Uterus (tissue), 4 donors: ENCODE data around the gene ETV2. TPM values are rescaled to one million over a fixed set of nuclear protein-coding genes. Genes with fewer than 3 reads are reported as not detected.
"Not testable (repeated sequence)": the region's sequence is repeated elsewhere in the genome, so short reads cannot be mapped to it uniquely, and the experiment has no call there.

Experiments used
- DNase-seq, 2 donors: peaks; one replicate each; pipeline ENCODE4 v3.0.0-alpha.2; 2019 to 2020
- H3K27ac ChIP-seq, 2 donors: fragments of 200-600 bp; sonication (generic); 1 replicate in 1 of 2; 2 replicates in 1 of 2; pipeline ENCODE4 v1.5.1; 2016 to 2018
- H3K27me3 ChIP-seq, 2 donors: fragments of 200-600 bp; sonication (generic); one replicate each; pipeline ENCODE4 v1.5.1; 2018 to 2019; ENCODE audit warnings: control low read depth in 1 of 2
- H3K36me3 ChIP-seq, 2 donors: fragments of 200-600 bp; sonication (generic); one replicate each; pipeline ENCODE4 v1.5.1; 2019; ENCODE audit warnings: control low read depth in 1 of 2
- H3K4me1 ChIP-seq, 2 donors: fragments of 200-600 bp; sonication (generic); one replicate each; pipeline ENCODE4 v1.5.1; 2018 to 2019; ENCODE audit warnings: control low read depth in 1 of 2
- H3K4me3 ChIP-seq, 2 donors: fragments of 200-600 bp; sonication (generic); 1 replicate in 1 of 2; 2 replicates in 1 of 2; pipeline ENCODE4 v1.5.1; 2018 to 2019; ENCODE audit warnings: mild to moderate bottlenecking in 1 of 2
- H3K9me3 ChIP-seq, 2 donors: fragments of 200-600 bp; sonication (generic); one replicate each; pipeline ENCODE4 v1.5.1; 2019; ENCODE audit warnings: control low read depth in 1 of 2
- CTCF ChIP-seq, 4 experiments: fragments of 200-600 bp in 2 of 4; fragments of 450-650 bp in 2 of 4; sonication (generic) in 2 of 4; IDR thresholded peaks; one replicate each; pipeline ENCODE4 v1.5.1; 2016 to 2019; ENCODE audit warnings: antibody characterized with exemption in 4 of 4, mild to moderate bottlenecking in 2 of 4, moderate library complexity in 1 of 4
- POLR2A ChIP-seq, 2 donors: fragments of 450-650 bp; IDR thresholded peaks; one replicate each; pipeline ENCODE4 v1.6.1; 2016; ENCODE audit warnings: antibody characterized with exemption in 2 of 2, mild to moderate bottlenecking in 1 of 2, moderate library complexity in 1 of 2
- intact Hi-C: fragments of 100-400 bp; cut with DNase I; formaldehyde crosslinking; loops from one replicate; pipeline ENCODE4 v1.15.1; 2023; ENCODE audit warnings: low total_unique reads
- total RNA-seq, 4 donors: library from RNA; depleted of rRNA in 3 of 4; stranded (reverse); fragments of >200 nt in 3 of 4; gene quantifications; one replicate each; pipeline versions ENCODE4 v1.1.0 to v1.2.4, GENCODE V29; 2014 to 2023
- donor health status: DM: yes; HTN: yes; CAD: no.

The ETV2 gene
- total RNA-seq, 4 donors from 2014 or later, result 0.48 to 1.6 TPM; not detected in 2

DNA sequence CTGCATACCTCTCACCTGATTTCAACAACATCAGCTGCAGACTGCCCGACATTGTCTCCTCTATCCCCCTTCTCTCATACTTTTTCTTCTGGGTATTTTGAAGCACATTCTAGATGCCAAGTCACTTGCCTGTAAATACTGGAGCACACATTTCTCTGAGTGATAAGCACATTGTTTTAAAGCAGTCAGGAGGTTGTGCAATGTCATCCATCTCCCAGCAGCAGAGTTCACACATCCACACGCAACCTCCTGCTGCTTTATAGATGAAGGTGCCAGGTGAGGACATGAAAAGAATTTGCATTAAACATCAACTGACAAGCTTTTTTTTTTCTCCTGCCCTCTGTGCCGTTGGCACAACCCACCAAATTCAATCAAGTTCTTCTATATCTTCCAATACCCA lies 30.3 kb downstream of the ETV2 start:
- Histone ChIP-seq H3K4me1 (no peaks in the 10 kb centered on the region), H3K36me3 (no peaks in the 10 kb centered on the region), H3K27ac (no peak overlapping the region), H3K4me3 (no peak overlapping the region), H3K9me3 (no peaks in the 10 kb centered on the region), H3K27me3 (peaks cover 0 to 10% of the 10 kb centered on the region in 2 donors)
- DNase-seq, result no peak
- TF ChIP-seq CTCF (IDR thresholded peaks at IDR 0.05), result no peak
- TF ChIP-seq POLR2A (IDR thresholded peaks at IDR 0.05), result no peak
- intact Hi-C loops, result no loop called here

- TF ChIP-seq POLR2A (IDR thresholded peaks at IDR 0.05) (no peak), CTCF (IDR thresholded peaks at IDR 0.05) (no peak)
- Histone ChIP-seq H3K4me3 (no peak overlapping the region), H3K36me3 (no peaks in the 10 kb centered on the region), H3K27me3 (peaks cover 0 to 10% of the 10 kb centered on the region in 2 donors), H3K27ac (no peak overlapping the region), H3K4me1 (no peaks in the 10 kb centered on the region), H3K9me3 (no peaks in the 10 kb centered on the region)
- intact Hi-C loops, result no loop called here
- no peak for DNase-seq
Measured at GRCh38 chr19:35673121-35673804, 31.7 kb downstream of the ETV2 start.

- no peaks in the 10 kb centered on the region for H3K4me1 ChIP-seq
- no peaks in the 10 kb centered on the region for H3K36me3 ChIP-seq
- H3K4me3 ChIP-seq, result no peak overlapping the region
- H3K9me3 ChIP-seq, result no peaks in the 10 kb centered on the region
- intact Hi-C loops, result no loop called here
- no peak for DNase-seq
- TF ChIP-seq CTCF (IDR thresholded peaks at IDR 0.05), result no peak
- TF ChIP-seq POLR2A (IDR thresholded peaks at IDR 0.05), result no peak
- peaks cover 0 to 10% of the 10 kb centered on the region in 2 donors for H3K27me3 ChIP-seq
- no peak overlapping the region for H3K27ac ChIP-seq
Measured at GRCh38 chr19:35675589-35676140, 34.1 kb downstream of the ETV2 start.

DNA sequence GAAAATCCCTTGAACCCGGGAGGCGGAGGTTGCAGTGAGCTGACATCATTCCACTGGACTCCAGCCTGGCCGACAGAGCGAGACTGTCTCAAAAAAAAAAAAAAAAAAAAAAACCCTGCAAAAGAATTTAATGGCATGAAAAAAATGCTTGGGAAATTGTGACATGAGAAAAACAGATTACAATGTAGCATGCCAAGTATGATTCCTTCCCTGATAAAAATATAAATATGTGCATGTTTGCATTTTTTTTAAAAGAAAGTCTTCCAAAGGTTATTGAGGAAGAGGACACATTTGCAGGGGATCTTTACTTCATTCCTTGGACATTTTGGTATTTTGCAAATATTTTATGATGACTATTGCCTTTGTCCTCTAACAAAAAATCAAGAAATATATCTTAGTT lies 48.3 kb downstream of the ETV2 start:
- no peaks in the 10 kb centered on the region for H3K4me1 ChIP-seq
- no peak overlapping the region for H3K4me3 ChIP-seq
- no peak for TF ChIP-seq POLR2A (IDR thresholded peaks at IDR 0.05)
- no peak for TF ChIP-seq CTCF (IDR thresholded peaks at IDR 0.05)
- H3K36me3 ChIP-seq, result no peaks in the 10 kb centered on the region
- no peak for DNase-seq
- intact Hi-C loops, result no loop called here
- no peaks in the 10 kb centered on the region for H3K9me3 ChIP-seq
- no peak overlapping the region for H3K27ac ChIP-seq
- no peaks in the 10 kb centered on the region for H3K27me3 ChIP-seq

DNA sequence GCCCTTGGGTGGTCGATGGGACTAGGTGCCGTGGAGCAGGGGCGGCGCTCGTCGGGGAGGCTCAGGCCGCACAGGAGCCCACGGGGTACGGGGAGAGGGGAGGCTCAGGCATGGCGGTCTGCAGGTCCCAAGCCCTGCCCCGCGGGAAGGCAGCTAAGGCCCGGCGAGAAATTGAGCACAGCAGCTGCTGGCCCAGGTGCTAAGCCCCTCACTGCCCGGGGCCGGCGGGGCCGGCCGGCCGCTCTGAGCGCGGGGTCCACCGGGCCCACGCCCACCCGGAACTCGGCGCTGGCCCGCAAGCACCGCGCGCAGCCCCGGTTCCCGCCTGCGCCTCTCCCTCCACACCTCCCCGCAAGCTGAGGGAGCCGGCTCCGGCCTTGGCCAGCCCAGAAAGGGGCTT lies 49.6 kb downstream of the ETV2 start:
- H3K27ac ChIP-seq, H3K36me3 ChIP-seq, DNase-seq, H3K27me3 ChIP-seq, intact Hi-C loops, H3K4me1 ChIP-seq, H3K4me3 ChIP-seq, H3K9me3 ChIP-seq: not testable (repeated sequence)
